HFF-Myc (cell line): ENCODE data around the gene IGFBP5.

Source experiments
- DNase-seq: peaks from one replicate; pipeline ENCODE4 v3.0.0-alpha.2; 2011; ENCODE audit warnings: low read depth; ENCODE audit errors: extremely low read depth
- H3K4me3 ChIP-seq: replicated peaks from 2 replicates; pipeline ENCODE4 v1.5.1; 2011; ENCODE audit warnings: low read depth, mild to moderate bottlenecking, control low read depth, low read length
- TF ChIP-seq, protein P1 (sequence below): IDR thresholded peaks from 2 replicates; pipeline ENCODE4 v1.5.1; 2012; ENCODE audit warnings: mild to moderate bottlenecking, low read depth, low read length, control low read depth; ENCODE audit errors: missing control alignments

Gene IGFBP5

DNA sequence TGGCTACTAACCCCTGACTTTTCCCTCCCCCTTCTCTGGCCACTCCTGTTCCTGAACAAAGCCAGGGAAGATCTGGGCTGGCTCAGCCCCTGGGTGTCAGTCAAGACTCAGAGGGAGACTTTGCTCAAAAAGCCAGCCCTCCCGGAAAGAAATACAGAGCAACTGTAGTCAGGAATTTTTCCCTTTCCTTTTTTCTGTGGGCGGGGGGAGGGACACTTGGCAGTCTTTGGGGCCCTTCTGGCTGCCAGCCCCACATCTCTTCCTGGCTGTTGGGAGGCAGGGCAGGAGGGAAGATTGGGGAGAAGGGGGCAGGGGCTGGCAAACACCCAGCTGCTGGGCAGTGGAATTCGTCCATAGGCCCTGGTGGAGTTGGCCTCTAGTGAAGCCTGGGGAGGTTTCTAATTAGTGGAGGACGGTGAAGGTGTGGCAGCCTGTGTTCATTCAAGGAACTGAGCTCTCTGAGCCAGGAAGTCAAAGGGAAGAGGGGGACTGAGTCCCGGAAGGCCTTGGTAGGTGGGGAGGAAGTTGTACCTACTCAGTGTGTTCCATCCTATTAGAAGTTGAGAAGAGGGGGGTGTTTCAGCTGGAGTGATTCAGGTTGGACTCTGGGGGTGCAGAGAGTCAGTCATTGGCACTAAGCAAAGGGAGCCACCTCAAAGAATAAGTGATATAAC is 51.2 kb downstream of the IGFBP5 start:
- TF ChIP-seq, protein P1, sequence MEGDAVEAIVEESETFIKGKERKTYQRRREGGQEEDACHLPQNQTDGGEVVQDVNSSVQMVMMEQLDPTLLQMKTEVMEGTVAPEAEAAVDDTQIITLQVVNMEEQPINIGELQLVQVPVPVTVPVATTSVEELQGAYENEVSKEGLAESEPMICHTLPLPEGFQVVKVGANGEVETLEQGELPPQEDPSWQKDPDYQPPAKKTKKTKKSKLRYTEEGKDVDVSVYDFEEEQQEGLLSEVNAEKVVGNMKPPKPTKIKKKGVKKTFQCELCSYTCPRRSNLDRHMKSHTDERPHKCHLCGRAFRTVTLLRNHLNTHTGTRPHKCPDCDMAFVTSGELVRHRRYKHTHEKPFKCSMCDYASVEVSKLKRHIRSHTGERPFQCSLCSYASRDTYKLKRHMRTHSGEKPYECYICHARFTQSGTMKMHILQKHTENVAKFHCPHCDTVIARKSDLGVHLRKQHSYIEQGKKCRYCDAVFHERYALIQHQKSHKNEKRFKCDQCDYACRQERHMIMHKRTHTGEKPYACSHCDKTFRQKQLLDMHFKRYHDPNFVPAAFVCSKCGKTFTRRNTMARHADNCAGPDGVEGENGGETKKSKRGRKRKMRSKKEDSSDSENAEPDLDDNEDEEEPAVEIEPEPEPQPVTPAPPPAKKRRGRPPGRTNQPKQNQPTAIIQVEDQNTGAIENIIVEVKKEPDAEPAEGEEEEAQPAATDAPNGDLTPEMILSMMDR = no peak
- no peak overlapping the region for H3K4me3 ChIP-seq
- DNase-seq = no peak

DNA sequence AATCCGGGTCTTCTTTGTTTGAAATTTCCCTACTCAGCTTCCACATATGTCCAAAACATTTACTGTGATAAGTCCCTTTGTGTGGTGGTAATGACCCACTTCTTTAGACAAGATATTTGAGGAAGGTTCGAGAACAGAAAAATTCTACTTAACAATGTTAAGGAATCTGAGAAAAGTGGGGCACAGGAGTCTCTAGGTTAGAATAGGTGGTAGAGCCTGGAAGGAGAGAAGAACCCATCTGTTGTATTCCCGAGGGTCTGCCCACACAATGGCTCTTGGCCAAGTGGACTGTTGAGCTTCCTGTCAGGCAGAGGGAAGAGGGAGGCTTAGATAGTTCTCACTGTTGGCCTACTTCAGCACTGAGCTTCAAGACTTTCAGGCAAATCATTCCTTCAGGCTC is 57.9 kb downstream of the IGFBP5 start:
- TF ChIP-seq, protein P1 = no peak
- no peak overlapping the region for H3K4me3 ChIP-seq
- no peak for DNase-seq

DNA sequence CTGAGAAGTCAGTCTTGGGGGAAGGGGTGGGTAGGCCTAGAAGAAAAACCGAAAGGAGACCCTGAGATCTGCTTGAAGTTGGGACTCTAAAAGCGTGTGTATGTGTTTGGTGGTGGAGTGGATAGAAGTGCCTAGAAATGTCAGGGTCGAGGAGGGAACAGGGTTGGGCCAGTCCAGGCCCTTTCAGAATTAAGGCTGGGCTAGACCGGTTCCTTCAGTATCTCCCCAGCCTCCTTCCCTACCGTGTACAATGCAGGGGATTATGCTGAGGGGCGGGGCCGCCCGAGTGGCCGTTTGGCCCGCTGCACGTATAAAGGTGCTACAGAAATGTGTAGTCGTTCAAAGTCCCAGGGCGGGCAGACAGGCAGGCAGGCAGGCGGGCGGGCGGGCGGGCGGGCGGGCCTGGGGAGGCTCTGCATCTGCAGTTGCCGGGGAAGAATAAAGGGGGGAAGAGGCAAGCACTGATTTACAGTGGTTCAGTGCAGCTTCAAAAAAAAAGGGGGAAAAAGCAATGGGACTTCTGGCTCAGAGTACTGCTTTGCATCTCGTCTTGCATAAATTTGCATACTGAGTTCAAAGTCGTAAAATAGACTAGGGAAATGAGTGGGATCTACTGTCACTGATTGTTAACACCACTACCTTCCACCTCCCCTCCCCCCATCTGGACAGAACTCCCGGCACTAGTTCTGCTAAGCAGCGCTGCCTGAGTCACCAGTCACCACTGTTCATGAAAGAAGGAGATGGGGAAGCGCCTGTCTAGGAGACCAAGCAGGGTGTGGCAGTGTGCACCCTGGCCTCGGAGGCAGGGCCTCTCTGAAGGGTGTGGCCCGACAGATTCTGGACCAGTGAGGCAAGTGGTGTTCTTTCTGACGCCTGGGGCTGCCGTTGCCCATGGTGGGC is 58.5 kb downstream of the IGFBP5 start:
- H3K4me3 ChIP-seq = peak overlapping the region; percentile 78
- peak; percentile 65 for DNase-seq
- TF ChIP-seq, protein P1 = no peak

DNA sequence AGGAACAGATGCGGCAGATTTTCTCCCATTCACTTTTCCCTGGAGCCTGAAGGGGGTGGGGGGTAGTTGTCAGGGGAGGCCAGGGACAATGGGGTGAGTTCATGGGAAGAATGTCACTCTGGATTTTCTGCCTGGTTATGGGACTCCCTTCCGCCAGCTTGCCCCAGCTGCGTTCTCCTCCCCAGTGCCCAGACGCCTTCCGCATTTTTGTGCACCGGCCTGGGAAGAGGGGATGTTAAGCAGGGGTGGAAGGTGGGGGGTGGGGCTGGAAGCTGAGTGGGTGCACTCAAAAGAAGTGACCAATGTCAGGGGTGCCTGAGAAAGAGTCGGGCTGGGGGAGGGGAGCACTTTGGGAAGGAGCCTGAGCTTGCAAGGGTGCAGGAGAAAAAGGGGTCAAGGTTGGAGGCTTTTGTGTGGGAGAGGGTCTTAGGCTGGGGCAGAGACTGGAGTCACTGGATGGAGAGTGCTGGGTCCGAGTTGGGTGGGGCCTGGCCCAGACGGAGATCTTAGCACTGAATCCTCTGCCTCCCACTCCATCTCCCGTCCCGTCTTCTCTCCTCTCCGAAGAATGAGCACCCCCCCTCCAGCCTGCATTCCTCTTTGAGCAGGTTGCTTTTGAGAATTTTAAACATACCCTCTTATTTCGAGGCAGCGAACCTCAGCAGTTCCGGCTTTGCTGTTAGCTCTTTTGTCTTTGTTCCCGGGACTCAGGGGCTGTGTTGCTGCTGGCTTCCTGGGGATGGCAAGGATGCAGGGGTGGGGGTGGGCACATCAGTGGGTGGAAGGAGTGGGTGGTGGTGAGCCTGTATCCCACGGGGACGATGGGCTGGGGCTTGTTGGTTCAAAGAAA is 59.4 kb downstream of the IGFBP5 start:
- DNase-seq = no peak
- peak overlapping the region; percentile 78 for H3K4me3 ChIP-seq
- TF ChIP-seq, protein P1 = no peak

DNA sequence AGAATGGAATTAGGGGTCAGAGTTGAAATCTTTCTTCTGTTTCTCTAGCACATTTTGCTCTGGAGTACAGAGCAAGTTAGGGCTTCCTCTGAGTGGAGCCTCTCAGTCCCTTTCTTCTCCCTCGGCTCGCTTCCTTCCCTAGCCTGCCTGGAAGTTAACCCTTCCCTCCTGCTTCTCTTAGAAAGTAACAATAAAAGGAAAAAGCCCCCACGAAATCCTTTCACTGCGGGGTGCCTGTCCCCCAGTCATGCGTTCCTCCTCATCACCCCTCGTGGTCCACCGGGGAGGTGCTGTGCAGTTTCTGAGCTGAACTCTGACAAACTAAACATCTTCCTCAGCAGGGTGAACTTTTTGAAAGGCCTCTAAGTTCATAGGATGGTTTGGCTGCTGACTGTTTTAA is 60.2 kb downstream of the IGFBP5 start:
- peak overlapping the region; percentile 78 for H3K4me3 ChIP-seq
- TF ChIP-seq, protein P1 = no peak
- no peak for DNase-seq

DNA sequence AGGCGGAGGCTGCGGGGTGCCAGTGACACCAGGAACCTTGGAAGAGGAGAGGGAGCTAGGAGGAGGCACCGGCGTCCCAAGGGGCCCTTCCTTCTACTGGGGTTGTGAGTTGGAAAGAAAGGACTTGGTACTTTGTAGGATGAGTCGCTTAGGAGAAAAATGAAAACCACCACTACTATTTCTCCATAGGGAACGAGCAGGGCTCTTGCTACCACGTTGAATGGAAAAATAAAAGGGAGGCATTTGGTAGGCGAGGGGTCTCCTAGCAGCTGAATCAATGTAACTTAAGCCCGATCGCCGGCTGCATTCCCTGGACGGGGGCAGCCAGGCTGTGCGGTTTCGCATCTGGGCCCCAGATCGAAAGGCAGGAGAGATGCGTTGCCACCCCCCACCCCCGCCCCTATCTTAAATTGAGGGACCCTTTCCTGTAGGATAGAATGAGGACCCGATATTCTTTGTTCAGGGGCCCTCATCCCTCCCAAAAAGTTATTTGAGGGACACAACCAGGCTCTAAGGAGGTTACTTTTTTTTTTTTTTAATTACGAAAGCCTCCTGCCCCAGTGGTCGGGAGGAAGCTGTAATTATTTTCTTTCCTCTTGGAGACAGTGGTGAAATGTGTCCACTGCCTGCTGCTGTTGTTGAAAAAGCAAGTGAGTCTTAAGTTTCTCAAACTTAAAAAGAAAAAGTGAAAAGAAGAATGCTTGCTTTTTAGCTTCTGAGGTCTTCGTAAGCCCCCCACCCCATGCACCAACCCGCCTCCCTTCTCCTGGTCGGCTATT is 60.8 kb downstream of the IGFBP5 start:
- TF ChIP-seq, protein P1 = no peak
- DNase-seq = no peak
- H3K4me3 ChIP-seq = peak overlapping the region; percentile 78
